ENCODE measurements around the gene SLC9A2.

DNA sequence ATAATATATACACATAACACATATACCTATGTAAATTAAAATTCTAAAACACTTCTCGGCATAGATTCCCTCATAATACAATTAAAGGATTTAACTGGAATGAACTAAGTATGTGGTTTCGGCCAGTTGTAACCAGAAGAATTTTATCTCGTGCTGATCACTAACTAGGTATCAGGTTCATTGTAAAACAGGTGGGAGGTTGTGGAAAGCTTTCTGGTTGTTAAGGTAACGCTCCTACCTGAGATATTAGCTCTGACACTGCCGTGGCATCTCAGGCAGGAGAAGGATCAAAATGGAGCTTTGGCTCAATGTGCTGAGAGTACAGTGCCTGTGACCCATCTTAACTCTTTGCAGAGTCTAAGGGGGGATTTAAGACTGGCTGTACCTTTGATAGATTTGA, 42.5 kb downstream of the SLC9A2 start:
- TF ChIP-seq, protein P1, sequence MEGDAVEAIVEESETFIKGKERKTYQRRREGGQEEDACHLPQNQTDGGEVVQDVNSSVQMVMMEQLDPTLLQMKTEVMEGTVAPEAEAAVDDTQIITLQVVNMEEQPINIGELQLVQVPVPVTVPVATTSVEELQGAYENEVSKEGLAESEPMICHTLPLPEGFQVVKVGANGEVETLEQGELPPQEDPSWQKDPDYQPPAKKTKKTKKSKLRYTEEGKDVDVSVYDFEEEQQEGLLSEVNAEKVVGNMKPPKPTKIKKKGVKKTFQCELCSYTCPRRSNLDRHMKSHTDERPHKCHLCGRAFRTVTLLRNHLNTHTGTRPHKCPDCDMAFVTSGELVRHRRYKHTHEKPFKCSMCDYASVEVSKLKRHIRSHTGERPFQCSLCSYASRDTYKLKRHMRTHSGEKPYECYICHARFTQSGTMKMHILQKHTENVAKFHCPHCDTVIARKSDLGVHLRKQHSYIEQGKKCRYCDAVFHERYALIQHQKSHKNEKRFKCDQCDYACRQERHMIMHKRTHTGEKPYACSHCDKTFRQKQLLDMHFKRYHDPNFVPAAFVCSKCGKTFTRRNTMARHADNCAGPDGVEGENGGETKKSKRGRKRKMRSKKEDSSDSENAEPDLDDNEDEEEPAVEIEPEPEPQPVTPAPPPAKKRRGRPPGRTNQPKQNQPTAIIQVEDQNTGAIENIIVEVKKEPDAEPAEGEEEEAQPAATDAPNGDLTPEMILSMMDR (IDR thresholded peaks at IDR 0.05): no peak
- TF ChIP-seq POLR2A (IDR thresholded peaks at IDR 0.05): no peak

Measured in Peyer's patch (tissue), 4 donors.